ENCODE measurements around the gene GAS2L1. TPM values are rescaled to one million over a fixed set of nuclear protein-coding genes. Genes with fewer than 3 reads are reported as not detected.

The GAS2L1 gene
- total and polyA plus RNA-seq, 2 experiments from 2014 or later = 5.2 to 9.5 TPM

- TF ChIP-seq STAT1 (IDR thresholded peaks at IDR 0.05; ENCODE audit: unreplicated experiment) (no peak), CTCF (conservative IDR thresholded peaks at IDR 0.05; ENCODE audit: low read depth in 2 of 2) (no peak), POLR2AphosphoS5 (IDR thresholded peaks at IDR 0.05; ENCODE audit: low read depth) (no peak)
Observed at GRCh38 chr22:29327089-29327764, 20.8 kb downstream of the GAS2L1 start (continued).

- peak; percentile 47 for ATAC-seq
- Mint-ChIP-seq H3K4me3 (no peak overlapping the region), H3K27me3 (ENCODE audit: insufficient read depth, low read depth, poor library complexity) (peaks cover 8% of the 10 kb centered on the region), H3K9me3 (no peaks in the 10 kb centered on the region), H3K4me1 (peaks cover 6% of the 10 kb centered on the region; the same call in 1 of the 3 replicates), H3K27ac (no peak overlapping the region), H3K36me3 (ENCODE audit: low read depth) (peaks cover 7% of the 10 kb centered on the region)
- Histone ChIP-seq H4K20me1 (replicated peaks; ENCODE audit: insufficient read depth) (no peaks in the 10 kb centered on the region), H3K9me2 (ENCODE audit: insufficient read depth) (no peaks in the 10 kb centered on the region), H3K36me3 (ENCODE audit: insufficient read depth) (no peaks in the 10 kb centered on the region), H3K27ac (ENCODE audit: low read depth) (no peak overlapping the region), H3K79me2 (replicated peaks; ENCODE audit: insufficient read depth) (no peaks in the 10 kb centered on the region), H3K27me3 (ENCODE audit: insufficient read depth) (no peaks in the 10 kb centered on the region), H3K4me1 (ENCODE audit: insufficient read depth) (no peaks in the 10 kb centered on the region), H3K4me3 (no peak overlapping the region), H3K4me2 (no peak overlapping the region), H3F3A (replicated peaks; ENCODE audit: low read depth) (no peaks in the 10 kb centered on the region), H2AFZ (no peak overlapping the region)
- TF ChIP-seq EZH2phosphoT487 (IDR thresholded peaks at IDR 0.05; ENCODE audit: unreplicated experiment) (no peak), POLR2AphosphoS5 (IDR thresholded peaks at IDR 0.05; ENCODE audit: low read depth) (no peak), NANOG (IDR thresholded peaks at IDR 0.05; ENCODE audit: borderline replicate concordance) (no peak), CREB1 (CRISPR knock-in tag; IDR thresholded peaks at IDR 0.05; ENCODE audit: low read depth) (no peak), ZNF331 (CRISPR knock-in tag; IDR thresholded peaks at IDR 0.05; ENCODE audit: low read depth) (no peak)
- no peak for DNase-seq (ENCODE audit: low spot score)
Observed at GRCh38 chr22:29328055-29328454, 21.6 kb downstream of the GAS2L1 start.

GRCh38 chr22:29328566-29329500 is 22.4 kb downstream of the GAS2L1 start:
- Histone ChIP-seq H3K4me1 (ENCODE audit: insufficient read depth) (no peaks in the 10 kb centered on the region), H3K36me3 (ENCODE audit: insufficient read depth) (no peaks in the 10 kb centered on the region), H3K4me3 (no peak overlapping the region), H3K9me2 (ENCODE audit: insufficient read depth) (no peaks in the 10 kb centered on the region), H3K27ac (ENCODE audit: low read depth) (no peak overlapping the region), H3F3A (replicated peaks; ENCODE audit: low read depth) (no peaks in the 10 kb centered on the region), H3K27me3 (ENCODE audit: insufficient read depth) (no peaks in the 10 kb centered on the region), H3K79me2 (replicated peaks; ENCODE audit: insufficient read depth) (no peaks in the 10 kb centered on the region), H3K4me2 (no peak overlapping the region), H4K20me1 (replicated peaks; ENCODE audit: insufficient read depth) (no peaks in the 10 kb centered on the region), H2AFZ (no peak overlapping the region)
- peaks cover 6% of the 10 kb centered on the region; the same call in 1 of the 3 replicates for H3K4me1 Mint-ChIP-seq
- no peak for ATAC-seq
- 0 out of 2 replicates have a peak overlapping the region, but pooled peaks have one; percentile 80 for H3K27ac Mint-ChIP-seq
- peaks cover 7% of the 10 kb centered on the region for H3K36me3 Mint-ChIP-seq (ENCODE audit: low read depth)
- no peak for DNase-seq (ENCODE audit: low spot score)
- peaks cover 10% of the 10 kb centered on the region for H3K27me3 Mint-ChIP-seq (ENCODE audit: insufficient read depth, low read depth, poor library complexity)
- H3K4me3 Mint-ChIP-seq = no peak overlapping the region
- H3K9me3 Mint-ChIP-seq = no peaks in the 10 kb centered on the region
- TF ChIP-seq CREB1 (CRISPR knock-in tag; IDR thresholded peaks at IDR 0.05; ENCODE audit: low read depth) = no peak
- no peak for TF ChIP-seq ETS1 (IDR thresholded peaks at IDR 0.05)
- no peak for TF ChIP-seq POLR2AphosphoS5 (IDR thresholded peaks at IDR 0.05; ENCODE audit: low read depth)

Measured in GM23338 (cell line).